ENCODE measurements around the gene LRRC1.

Gene LRRC1

GRCh38 chr6:53896196-53896595 is 101.4 kb downstream of the LRRC1 start:
- no peak for DNase-seq

DNA sequence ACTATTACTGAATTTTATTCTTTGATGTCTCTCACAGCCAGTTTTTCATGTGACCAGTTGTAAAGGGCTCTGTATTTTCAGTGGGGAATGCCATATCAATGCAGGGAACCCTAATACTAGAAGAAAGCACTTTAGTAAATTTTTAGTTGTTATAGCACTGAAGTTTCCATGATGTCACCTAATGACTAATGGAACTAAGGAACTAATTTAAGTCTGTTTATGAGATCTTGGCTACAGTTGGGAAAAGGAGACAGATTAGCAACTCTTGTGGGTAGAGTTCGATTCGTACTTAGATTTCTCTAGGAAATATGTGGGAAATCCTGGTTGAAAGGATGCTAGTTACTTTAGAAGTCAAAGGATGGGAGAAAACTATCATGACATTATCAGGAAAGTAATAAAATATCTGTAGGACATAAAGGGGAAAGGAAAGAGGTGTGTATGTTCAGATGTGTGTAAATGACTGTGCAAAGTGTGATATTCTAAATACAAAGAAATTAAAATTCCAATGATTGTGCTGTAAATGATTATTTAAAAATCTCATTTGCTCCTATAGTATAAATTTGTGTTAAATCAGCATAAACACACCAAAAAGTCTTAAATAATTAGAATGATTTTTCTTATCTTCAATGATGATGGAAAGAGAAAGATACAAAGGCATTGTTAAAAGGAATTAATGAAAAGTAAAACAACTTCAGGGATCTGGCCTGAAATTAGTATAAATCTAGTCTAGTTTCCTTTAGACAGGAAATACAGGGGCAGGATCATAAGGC is 103.4 kb downstream of the LRRC1 start:
- DNase-seq: no peak

DNA sequence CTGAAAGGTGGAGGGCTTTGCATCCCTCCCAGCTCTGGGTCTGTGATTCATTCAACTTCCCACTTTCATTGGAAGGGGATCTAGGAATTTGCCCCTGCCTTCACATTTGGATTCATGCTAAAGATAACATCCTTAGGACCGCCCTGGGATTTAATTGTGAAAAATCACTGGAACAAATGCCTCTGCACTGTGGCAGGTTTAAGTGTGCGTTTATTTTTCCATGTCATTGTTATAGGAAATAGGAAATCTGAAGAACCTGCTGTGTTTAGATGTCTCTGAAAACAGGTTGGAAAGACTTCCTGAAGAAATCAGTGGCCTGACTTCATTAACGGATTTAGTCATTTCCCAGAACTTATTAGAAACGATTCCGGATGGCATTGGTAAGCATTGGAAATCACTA is 104.7 kb downstream of the LRRC1 start:
- no peak for DNase-seq

- DNase-seq: no peak
Observed at GRCh38 chr6:53903357-53903756, 108.6 kb downstream of the LRRC1 start.

DNA sequence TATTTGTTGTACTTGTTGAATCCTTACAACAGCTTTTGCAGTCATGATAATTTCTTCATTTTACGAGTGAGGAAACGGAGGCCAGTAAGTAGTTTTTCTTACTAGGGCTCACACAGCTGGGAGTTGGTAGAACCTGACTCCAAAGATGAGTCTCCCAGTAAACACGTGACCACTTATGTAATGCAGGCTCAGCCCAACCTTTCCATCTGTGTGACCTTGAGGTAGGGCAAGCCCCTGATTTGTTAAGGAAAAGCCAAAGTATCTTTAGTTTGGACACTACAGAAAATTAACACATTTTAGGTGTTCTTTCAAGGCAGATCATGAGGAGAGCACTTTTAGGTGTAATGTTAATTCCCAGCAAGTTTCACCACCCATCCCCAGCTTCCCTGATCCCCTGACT is 111.3 kb downstream of the LRRC1 start:
- no peak for DNase-seq

DNA sequence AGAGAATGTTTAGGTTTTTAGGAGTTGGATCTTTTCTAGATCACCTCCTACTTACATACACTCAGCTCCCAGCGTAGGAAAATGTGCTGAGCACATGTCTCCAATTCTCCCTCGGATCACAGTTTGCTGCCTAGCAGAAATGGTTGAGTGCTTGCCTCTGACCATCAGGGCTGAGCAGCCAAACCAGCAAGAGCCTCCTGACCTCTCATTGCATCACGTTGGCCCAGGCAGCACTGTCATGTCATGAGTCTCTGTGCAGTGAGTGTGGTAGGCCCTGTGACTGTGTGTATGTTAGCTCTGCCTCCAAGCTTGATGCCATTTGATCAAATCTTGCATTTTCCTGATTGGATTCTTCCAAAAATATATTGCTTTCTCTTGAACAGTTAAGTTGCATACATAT is 112.0 kb downstream of the LRRC1 start:
- no peak for DNase-seq

- no peak for DNase-seq
Observed at GRCh38 chr6:53910834-53911233, 116.0 kb downstream of the LRRC1 start.

DNA sequence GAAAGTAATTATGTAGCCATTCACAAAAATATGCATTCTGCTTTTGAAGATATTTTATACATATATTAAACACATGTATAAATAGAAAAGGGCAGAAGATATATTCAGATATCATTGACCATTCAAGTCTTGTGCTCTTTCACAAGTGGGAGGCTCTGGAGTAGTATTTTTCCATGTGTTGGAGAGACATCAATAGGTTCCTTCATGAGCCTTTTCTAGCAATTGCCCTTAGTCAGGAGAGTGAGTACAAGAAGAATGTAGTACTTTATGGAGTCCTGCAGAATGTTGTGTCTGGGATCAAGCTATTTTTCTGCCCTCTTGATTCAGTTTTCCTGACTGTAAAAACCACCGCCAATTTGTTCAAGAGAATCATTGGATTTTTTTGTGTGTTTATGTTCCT is 117.9 kb downstream of the LRRC1 start:
- DNase-seq: no peak

- no peak for DNase-seq
Observed at GRCh38 chr6:53913286-53913685, 118.5 kb downstream of the LRRC1 start.

- no peak for DNase-seq
Observed at GRCh38 chr6:53915026-53915691, 120.4 kb downstream of the LRRC1 start.

DNA sequence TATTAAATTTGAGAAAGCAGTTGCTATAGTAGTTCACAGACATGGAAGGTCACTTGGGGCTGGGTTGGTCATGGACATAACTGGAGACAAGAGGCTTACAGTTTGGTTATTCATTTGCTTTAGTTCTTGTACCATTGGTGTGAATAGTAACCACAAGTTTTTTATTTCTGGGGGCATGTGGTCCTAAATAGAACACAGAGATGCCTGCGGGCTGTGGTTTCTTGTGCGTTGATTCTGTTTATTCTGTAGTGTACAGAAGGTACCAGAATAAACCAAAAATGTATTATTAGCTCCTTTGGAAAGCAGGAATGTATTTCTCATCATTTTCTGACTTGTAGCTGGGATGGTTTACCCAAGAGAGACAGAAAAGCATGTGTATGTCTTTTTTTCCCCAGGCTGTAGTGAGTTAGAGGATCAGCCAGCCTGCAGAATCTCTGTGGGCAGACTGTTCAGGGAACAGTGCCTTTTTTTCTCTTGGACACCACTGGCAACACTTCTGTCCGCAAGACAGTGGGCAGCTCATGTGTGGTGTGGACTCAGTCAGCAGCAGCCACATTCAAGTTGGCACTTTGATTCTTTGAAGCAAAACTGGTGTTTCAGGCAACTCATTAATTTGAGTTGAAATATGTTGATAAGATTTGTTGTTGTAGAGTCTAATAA is 122.1 kb downstream of the LRRC1 start:
- no peak for DNase-seq

GRCh38 chr6:53917464-53917842 is 122.6 kb downstream of the LRRC1 start:
- no peak for DNase-seq

- DNase-seq: no peak
Observed at GRCh38 chr6:53918854-53919510, 124.2 kb downstream of the LRRC1 start.

- DNase-seq: no peak
Observed at GRCh38 chr6:53919881-53920360, 125.1 kb downstream of the LRRC1 start.

DNA sequence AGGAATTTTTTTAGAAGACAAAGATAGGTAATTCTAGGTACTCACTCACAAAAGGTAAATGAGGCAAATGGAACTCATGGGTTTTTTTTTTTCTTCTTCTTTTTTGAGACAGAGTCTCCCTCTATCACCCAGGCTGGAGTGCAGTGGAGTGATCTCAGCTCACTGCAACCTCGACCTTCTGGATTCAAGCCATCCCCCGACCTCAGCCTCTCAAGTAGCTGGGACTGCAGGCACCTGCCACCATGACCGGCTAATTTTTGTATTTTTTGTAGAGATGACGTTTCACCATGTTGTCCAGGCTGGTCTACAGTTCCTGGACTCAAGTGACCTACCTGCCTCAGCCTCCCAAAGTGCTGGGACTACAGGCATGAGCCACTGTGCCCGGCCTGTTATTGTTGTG is 126.1 kb downstream of the LRRC1 start:
- DNase-seq: no peak

- DNase-seq: no peak
Observed at GRCh38 chr6:53921639-53922038, 126.8 kb downstream of the LRRC1 start.

DNA sequence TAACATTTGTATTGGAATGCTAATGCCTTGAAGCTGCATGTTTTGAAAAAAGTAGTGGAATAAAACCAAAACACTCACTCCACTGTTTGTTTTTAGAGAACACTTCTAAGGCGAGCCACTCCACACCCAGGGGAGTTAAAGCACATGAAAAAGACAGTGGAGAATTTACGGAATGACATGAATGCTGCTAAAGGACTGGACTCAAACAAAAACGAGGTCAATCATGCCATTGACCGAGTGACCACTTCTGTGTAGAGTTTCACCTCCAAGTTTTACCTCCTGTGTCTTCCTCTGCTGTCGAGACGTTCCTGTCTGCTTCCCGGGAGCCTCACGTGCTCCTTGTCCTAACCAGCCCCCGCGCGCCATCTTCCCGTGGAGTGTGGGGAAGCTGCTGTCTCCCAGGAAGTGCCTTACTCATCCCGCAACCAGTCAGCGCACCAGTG is 127.8 kb downstream of the LRRC1 start:
- no peak for DNase-seq

DNA sequence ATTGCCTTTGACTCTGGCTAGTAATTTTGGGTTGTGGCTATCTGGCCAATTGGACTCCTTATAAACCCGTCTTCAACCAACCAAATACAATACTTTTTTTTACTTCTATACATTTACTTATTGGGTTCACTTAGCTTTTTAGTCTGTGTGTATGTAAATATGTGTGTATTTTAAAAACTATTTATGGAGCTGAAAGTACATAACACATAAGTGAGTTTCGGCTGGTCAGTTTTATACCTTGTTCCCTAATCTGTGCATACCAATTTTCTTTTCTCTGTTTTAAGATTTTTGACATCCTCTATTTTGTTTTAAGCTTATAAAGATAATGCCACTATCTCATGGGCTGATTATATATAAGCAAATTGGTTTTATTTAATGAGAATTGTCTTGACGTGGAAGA is 129.5 kb downstream of the LRRC1 start:
- no peak for DNase-seq

DNA sequence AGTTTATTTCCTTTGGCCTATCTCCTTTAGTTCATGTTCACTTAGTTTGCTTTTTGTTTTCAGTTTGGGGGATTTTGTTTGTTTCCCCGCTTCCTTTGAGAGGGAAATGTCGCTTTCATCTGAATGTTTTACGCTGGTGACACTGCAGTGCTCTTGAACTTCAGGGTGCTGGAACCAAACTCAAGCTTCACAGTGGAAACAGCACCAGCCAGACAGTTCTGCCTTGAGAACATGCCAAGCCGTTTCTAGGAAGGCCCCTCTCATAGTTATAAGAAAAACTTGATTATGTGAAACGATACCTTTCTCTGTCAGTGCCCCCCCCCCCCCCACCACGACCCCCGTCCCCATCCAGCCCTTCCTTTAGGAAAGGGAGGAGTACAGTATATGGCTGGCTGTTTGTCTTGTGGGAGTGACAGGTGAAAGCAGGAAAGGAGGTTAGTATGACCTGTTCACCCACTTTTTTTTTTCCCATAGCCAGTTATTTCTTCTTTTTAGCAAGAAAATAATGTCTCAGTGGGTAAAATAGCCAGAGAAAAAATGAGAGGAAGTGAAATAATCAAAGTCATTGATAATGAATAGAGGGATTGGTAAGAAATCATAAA is 130.1 kb downstream of the LRRC1 start:
- no peak for DNase-seq

DNA sequence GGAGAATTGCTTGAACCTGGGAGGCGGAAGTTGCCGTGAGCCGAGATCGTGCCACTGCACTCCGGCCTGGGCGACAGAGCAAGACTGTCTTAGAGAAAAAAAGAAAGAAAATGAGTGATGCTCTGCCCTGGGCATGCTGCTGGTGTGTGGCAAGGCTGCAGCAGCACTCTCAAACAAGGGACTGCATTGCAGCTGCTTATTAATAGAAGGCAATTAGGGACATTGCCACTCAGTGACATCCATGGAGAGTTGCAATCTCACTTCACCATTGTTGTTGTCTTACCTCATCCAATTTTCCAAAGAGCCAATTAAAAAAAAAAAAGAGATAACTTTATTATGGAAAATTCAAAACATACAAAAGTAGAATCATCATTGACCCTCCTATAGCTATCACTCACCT is 131.1 kb downstream of the LRRC1 start:
- no peak for DNase-seq

DNA sequence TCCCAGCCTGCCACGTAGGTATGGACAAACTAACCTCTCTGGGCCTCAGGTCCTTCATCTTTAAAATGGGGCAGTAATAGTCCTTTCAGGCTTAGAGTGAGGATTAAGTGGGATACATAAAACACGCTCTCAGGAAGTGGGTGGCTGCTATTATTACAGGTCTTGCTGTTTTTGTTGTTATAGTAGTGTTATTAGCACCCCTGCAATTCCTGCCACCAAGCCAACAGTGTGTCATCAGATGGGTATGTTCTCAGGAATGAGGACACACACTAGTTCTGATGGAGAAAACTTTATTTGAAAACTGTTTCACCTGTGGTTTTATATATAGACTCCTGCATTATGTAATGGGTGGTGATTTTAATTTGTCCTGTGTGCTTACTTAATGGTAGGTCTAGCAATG is 131.7 kb downstream of the LRRC1 start:
- no peak for DNase-seq

- no peak for DNase-seq
Observed at GRCh38 chr6:53928641-53929040, 133.8 kb downstream of the LRRC1 start.
